GM18519 (cell line): ENCODE results near the gene LRRFIP1.

Experiments
- ATAC-seq: cut with Tn5 transposase; IDR thresholded peaks from one replicate; pipeline ENCODE4 v1.9.1; 2021; ENCODE audit warnings: mild to moderate bottlenecking, moderate library complexity; ENCODE audit not compliant: unreplicated experiment, low FRiP score

Gene LRRFIP1

DNA sequence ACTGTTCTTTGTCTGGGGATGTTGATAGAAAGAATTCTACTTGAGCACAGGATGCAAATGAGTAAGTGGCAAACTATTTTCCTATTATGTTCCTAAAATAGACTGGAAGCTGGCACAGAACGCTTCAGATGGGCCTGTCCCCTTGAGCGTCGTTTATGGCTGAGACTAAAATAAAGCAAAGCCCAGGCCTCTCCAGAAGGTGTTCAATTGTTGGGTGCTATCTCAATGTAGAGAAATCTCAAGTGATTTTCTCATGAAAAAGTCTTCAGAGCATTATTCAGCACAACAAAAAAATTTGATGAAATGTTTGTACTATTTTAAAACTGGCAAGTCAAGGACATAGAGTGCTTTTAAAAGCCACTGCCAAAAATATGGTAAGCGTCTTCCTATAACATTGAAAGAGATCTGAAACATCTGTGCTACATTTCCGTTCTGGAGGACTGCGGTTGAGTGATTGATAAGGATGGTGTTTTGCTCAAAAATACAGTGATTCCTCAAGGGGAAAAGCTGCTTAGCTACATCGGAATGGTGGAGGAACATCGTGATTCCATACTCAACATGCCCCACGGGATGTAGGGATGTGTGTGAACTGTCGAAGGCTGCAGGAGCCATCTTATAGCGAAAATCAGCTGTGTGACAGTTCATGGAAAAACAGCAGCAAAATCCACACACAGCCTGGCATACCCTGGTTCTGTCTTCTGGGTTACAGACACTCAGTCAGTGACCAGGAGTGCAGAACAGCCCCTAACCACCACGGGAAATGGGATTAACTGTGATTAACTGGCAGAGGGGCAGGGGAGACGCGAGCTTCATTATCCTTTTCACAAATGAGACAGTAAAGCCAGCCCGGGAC is 10.4 kb upstream of the LRRFIP1 start:
- ATAC-seq = no peak

DNA sequence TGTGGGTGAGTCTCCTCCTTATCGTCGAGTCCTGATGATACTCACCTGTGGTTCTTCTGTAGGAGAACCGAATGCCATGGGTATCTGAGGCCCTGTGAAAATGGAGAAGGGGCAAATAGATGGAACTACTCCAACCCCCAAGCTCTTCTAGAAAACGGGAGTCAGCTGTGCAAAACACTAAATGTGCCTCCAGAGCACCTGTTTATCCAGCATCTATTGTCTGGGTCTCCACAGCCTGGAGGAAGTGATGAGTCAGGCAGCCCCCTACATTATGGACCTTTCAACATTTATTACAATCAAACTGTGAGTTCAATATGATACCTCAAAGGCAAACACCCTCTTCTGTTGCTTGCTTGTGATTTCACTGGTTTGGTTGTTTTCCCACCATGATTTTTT is 9.8 kb upstream of the LRRFIP1 start:
- ATAC-seq = no peak

DNA sequence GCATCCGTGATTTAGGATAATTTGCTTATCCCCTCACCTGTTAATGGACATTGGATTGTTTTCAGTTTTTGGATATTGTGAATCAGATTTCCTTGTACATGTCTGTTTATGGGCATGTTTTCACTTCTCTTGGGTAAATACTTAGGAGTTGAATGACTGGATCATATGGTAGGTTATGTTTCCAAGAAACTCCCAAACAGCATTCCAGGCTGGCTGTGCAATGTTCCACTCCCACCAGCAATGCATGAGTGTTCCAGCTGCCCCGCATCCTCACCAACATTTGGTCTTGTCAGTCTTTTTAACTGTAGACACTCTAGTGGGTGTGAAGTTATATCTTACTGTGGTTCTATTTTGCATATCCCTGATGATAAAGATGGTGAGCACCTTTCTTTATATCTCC is 8.9 kb upstream of the LRRFIP1 start:
- no peak for ATAC-seq

DNA sequence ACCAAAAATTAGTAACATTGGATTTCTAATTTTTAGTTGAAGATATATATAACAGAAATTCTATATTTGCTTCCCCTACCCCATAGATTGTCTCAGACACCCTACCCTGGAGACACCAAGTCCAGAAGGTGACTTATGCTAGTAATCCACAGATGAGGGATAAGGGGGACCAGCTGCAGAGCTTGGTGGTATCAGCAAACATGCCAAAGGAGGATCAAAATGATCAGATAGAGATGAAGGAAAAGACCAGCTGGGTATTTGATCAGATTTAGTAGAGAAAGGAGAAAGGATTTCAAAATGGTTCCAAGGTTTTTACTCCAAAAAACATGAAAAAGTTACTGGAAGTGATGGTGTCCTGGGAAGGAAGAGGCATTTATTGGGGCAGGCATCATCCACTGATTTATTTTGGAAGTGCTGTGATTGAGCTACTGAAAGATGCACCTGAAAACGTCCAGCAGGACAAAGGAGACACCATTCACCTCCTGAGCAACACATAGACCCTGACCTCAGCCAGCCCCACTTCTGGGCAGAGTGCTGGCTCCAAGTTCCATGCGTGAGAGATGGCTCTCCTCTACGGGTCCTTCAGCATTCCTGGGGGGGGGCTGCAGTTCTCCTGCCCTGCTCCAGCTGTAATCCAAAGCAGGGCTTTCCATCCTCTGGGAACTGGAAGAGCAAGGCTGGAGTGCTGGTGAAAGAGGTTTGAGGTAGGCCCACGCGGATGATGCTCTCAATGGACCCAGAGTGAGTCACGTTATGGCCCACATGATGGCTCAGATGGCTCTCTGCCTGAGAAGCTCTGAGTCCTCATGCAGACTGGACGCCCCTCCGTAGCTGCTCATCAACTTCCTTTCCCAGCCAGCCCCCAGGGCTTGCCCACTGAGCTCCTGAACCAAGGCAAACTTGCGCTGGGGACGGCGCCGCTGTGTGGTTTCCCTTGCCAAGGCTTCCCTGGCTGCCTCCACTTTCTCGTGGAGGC is 3.7 kb upstream of the LRRFIP1 start:
- ATAC-seq = no peak

DNA sequence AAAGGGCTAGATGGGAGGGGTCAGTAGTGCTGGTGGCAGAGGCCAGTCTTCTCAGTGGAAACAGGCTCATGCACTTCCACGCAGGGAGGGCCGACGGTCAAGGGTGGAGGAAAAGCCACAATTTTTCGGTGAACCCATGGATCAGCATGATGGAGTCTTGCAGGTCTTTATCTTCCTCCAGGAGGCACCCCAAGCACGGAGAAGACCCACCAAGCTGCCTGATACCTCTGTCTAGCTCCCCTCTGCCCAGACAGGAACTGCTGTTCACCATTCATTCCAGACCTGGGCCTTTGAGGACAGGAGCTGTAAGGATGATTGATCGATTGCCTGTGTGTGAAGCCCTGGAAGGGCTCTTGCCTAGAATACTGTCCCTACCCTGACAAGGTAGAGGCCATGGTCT is 2.8 kb upstream of the LRRFIP1 start:
- ATAC-seq = no peak

DNA sequence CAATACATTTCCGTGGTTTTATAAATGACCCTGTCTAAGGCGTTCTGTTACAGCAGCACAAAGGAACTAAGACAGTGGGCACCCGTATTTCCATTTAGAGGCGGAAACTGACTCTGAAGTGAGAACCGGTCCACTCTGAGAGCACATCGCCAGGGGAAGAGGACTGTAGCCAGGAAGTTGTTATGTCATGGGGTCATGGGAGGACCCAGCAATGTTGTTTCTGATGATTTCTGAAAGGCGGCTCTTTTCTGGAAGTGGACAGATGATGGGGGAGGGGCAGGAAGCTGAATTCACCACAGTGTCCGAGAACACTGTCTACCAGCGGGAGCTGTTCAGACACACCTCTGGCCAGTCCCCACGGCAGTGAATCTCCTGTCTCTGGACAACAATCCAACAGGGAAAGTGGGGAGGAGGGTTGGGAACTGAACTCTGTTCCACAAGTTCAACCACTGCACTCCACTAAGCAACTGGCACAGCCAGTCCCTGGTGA is 2.1 kb upstream of the LRRFIP1 start:
- no peak for ATAC-seq

DNA sequence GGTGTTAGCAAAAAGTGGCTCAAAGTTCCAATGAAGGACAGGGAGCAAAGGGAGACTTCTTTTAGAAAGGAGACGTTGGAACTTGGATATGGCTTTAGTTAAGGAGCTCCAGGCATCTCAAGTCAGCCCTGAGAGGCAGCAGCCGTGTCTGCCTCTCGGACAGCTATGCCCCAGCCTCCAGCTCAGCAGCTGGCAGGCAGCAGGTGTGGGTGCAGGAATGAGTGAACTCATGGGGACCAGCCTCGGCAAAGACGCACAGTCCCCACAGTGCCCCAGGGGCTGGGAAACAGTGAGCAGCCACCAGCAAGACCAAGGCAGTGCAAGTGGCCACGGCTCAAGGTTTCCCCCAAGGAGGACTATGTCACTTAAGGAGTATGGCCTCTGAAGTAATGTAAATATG is 1.6 kb upstream of the LRRFIP1 start:
- no peak for ATAC-seq

DNA sequence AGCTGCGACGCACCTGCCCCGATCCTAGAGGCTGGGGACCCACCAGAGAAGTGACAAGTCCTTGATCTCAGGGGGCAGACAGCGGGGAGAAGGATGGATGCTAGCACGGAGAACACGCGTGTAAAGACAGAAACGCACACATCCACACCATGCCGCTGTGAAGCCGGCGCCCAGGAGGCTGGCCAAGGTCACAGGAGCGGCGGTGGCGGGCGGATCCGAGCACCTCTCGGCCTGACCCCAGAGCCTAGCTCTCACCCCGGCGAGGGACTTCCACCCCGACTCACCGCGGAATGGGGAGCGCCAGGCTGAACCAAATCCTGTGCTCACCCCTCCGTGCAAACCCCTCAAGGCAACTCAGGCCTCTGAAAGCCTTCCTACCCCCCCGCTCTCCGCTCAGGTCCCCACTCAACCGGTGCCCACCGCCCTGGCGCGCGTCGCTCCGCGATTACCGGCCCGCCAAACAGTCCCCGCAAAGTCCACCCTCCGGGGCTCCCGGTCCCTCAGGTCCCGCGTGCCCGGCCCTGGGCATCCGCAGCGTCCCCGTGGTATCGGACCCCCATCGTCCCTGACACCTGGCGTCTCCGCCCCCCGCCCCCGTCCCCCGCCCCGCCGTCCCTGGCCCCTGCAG is 460 bp upstream of the LRRFIP1 start:
- ATAC-seq = no peak

DNA sequence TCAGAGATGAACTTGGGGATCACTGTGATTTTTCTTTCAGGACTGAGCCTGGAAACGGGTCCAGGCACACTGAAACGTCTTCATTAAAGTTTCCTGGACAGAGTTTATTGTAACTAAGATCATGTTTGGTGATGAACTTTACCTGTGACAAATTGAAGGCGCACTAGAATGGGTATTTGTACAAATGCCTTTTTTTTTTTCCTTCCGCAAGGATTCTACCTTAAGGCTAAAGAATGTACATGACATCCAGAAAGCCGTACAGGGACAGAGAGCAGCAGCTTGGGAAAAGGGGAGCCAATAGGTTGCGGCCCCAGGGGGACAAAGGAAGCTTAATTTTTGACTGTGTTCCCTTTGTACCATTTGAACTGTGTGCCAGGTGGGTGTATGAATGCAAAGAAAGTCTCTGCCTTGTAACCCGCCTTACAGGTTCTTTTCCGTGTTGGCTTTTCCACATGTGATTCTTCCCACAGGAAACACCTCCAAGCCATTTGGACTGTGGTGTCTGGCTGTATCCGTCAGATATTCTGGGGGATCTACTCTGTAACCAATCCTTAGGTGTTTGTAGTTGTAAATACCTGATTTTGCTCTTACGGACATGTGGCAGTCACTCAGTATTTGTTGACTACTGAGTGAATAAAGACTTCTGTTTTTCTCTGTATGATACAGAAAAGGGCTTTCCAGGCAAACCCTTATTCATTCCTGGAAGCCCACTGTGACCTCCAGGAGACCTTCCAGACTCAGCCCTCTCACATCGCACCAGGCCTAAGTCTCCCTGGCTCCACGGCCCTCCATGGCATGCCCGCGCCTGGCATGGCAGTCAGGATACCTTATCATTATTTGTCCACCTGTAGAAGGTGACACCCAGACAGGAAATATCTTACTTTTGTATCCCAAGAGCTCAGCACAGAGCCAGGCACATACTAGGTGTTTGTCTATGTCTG is 1.1 kb downstream of the LRRFIP1 start:
- ATAC-seq = no peak

DNA sequence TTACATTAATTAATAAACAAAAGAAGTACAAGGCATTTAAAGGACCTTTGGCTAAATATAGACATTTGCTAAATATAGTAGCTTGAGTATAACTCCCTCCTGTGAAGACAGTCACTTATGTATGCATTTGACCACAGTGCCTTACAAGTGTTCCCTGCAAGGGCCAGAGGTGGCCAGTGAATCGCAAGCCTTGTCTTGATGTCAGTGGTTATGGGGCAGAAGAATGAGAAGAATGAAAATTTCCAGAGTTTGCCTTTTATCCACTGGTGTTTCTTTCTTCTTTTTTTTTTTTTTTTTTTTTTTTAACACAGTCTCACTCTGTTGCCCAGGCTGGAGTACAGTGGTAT is 1.8 kb downstream of the LRRFIP1 start:
- no peak for ATAC-seq

DNA sequence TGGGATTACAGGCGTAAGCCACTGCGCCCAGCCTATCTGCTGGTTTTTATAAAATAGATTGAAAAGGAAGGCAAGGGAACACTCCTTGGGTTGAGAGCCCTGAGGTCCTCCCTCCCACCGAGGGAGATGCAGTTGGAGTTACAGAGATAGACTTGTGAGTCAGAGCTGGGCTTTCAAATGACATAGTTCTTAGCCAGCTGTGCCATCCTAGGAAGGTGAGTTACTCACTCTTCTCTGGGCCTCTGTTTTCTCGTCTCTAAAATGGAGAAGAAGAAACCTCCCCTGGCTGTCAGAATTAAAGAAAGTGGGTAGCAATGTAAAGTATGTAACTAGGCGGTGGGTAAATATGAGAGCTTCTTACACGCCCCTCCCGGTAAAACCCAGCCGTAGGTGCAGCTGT is 2.4 kb downstream of the LRRFIP1 start:
- ATAC-seq = no peak

DNA sequence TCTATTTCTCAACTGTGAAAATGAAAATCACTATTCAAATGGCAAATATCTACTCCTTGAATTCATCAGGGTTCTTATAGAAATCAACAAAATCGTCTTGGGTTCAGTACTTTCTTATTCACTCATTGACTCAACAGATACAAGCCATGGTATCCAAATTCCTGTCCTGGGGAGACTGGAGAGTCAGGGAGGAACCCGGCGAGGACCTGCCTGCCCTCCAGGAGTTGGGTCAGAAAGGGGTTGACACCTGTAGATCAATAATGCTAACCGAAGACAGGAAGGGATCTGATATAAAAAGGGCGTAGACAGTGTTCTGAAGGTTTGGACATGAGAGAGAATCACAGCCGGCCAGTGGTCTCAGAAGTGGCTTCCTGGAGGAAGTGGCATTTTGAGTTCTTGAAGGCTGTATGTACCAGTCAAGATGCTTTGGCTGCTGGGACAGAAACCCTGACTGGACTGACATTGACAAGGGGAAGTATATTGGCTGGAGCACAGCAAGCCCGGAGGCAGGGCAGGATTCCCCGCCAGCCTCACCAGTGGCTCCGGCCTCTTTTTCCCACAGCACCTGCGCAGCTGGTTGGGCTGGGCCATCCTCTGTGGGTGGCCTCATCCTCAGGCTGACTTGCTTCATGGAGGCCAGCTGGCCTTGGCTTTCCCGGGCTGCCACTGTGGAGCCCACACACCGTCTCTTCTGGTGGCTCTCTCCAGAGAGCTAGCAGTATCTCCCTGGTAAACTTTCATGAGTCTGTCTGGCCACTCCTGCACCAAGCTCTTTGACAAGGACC is 3.0 kb downstream of the LRRFIP1 start:
- ATAC-seq = no peak

DNA sequence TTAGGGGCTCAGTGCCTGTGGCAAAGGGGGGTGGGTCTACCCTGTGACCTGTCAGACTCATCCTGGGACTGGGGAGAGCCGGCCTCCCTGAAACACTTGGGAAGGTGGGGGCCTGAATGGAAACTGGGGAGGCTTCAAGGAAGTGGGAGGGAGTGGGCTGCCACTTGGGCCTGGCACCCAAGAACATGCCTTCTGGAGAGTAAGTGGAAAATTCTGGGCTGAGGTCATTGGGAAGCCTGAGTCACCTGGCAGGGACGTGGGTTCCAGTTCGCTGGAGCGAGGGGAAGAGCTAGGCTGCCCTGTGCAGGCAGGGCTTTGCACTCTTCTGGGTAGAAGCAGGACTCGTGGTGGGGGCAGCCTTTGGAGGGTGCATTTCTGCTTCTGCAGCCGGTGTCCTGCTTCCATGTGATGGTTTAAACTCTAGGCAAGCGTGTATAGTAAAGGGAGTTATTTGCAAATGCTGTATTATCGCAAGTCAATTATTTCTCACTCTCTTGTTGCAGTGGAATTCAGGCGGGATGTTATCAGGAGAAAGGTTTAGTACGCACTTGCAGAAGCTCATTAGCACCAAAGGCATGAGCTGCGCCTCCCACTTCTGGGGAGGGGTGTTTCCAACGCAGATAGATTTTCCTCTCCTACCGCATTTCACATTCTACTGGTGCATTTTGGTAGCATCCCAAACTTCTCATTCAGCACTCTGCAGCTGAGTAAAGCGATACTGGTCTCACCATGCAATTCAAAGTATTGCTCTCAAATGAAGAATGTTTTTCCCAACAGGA is 3.8 kb downstream of the LRRFIP1 start:
- ATAC-seq = no peak

DNA sequence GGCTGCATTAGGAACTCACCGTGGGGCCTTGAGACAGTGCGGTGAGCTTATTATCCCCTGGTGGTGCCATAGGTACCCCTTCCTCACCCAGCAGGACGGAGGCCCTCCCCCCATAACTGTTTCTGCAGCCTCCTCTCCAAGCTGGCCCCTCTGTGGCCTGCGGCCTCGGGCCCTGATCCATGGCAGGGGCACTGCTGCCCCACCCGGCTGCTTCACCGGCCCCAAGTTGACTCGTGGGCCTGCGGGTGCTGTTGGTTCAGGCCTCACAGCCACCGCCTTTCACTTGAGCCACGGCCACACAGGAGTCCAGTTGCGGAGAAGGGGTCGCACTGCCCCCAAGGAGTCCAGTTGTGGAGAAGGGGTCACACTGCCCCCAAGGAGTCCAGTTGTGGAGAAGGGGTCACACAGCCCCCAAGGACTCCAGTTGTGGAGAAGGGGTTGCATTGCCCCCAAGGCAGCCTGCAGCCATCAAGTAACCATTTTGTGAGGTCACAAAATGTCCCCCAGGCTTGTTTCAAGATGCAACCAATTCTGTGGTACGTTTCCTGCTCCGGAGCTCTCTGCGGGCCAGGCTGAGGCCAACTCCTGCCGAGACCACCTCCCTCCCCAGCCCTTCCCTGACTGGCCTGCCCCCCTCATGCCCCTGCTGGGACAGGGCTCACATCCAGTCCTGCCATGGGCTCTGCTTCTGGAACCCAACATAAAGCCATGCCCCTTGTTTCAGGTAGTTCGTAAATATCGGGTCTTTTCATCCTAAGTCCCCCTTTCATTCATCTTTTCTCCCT is 4.6 kb downstream of the LRRFIP1 start:
- ATAC-seq = no peak

DNA sequence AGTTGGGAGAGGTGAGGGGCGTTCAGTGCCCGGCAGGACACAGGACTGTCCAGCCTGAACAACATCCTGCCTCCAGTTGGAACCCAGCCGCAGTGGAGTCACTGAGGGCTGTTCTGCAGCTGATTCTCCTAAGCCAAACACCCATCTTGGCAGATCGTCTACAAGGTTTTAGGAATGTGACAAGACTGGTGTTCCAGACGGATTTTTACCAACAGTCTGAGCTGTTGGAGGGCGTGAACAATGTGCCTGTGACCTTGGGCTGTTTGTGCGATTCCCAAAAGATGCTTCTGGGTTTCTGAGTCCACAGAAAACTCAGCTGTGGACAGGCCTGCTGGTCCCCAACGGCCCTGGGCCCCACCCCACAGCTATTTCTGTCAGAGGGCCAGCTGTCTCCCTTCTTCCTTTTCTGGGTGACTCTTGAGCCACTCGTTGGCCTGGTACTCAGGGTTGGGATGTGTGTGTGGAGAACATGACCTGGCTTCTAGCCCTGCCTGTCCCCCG is 5.7 kb downstream of the LRRFIP1 start:
- no peak for ATAC-seq

DNA sequence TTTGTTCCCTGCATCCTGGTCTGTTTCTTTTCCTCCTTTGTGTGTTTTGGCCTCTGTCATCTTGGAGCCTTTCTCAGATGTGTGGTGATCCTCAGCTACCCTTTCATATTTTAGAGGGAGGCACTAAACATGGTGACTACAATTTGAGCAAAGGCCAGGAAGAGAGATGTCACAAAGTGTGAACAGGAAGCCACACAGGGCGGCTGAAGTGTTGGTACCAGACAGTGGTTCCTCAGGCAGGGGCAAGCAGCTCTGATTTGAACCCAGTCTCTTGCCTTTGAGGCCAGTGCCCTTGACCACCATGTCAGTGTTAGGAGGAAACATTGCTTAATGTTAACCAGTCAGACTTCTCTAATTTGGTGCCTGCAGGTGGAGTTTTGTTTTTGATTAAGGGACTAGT is 9.2 kb downstream of the LRRFIP1 start:
- ATAC-seq = no peak

DNA sequence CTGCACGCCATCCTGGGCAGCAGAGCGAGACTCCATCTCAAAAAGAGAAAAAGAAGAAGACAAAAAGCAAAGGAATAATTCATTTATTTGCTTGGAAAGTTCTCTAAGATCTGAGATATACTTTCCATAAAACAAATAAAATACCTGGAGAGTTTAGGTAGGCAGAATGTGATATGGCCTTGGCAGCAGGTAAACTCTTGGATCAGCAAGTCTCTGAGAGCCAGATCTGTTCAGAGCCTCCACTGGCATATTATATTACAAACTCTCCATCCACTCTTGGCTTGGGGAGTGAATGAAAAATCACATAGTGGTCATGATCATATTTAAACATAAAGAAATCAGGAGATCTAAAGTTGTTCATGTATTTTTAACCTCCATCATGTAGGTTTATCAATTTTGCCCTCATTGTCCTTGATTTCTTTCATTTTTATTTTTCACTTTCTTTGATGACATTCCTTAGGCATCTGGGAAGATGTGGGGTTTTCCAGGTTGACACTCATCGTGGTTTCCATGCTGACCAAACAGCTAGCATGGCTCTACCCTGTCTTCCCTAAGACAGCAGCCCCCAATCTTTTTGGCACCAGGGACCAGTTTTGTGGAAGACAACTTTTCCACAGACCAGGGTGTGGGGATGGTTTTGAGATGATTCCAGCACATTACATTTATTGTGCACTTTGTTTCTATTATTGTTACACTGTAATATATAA is 10.2 kb downstream of the LRRFIP1 start:
- ATAC-seq = no peak
